A549 (cell line): Measurements from ENCODE around the gene AMDHD2. TPM values are rescaled to one million over a fixed set of nuclear protein-coding genes. Genes with fewer than 3 reads are reported as not detected.

ENCODE experiments used
- BHLHE40 ChIP-seq: IDR thresholded peaks from 2 replicates; pipeline ENCODE4 v1.6.1; 2012; ENCODE audit warnings: low read depth, low read length, inconsistent platforms
- CBX8 ChIP-seq: fragments of 200-600 bp; sonication (generic); IDR thresholded peaks from 2 replicates; pipeline ENCODE4 v1.6.1; 2016
- CHD4 ChIP-seq: fragments of 200-600 bp; sonication (generic); IDR thresholded peaks from 2 replicates; pipeline ENCODE4 v1.6.1; 2016; ENCODE audit warnings: antibody characterized with exemption, mild to moderate bottlenecking, borderline replicate concordance
- EHF ChIP-seq: fragments of 250-450 bp; sonication (Bioruptor Pico); IDR thresholded peaks from 2 replicates; pipeline ENCODE4 v1.5.0; 2020; ENCODE audit warnings: mild to moderate bottlenecking
- FOSB ChIP-seq: fragments of 250-450 bp; sonication (Bioruptor Pico); IDR thresholded peaks from 2 replicates; pipeline ENCODE4 v1.5.0; 2020; ENCODE audit warnings: mild to moderate bottlenecking, moderate library complexity
- GATA3 ChIP-seq: IDR thresholded peaks from 2 replicates; pipeline ENCODE4 v1.6.1; 2012; ENCODE audit warnings: borderline replicate concordance
- HEYL ChIP-seq: fragments of 250-450 bp; sonication (Bioruptor Pico); IDR thresholded peaks from 2 replicates; pipeline ENCODE4 v1.8.0; 2021; ENCODE audit warnings: mild to moderate bottlenecking, moderate library complexity
- HOXA7 ChIP-seq: fragments of 250-450 bp; sonication (Bioruptor Pico); IDR thresholded peaks from 2 replicates; pipeline ENCODE4 v1.5.0; 2020; ENCODE audit warnings: mild to moderate bottlenecking, moderate library complexity
- JUNB ChIP-seq: fragments of >200 bp; sonication (Bioruptor Twin); formaldehyde crosslinking; IDR thresholded peaks from 2 replicates; pipeline ENCODE4 v1.6.1; 2016
- MYC ChIP-seq: IDR thresholded peaks from 2 replicates; pipeline ENCODE4 v1.6.1; 2012; ENCODE audit warnings: mild to moderate bottlenecking, inconsistent platforms, low read length, improper control_type of control experiment, borderline replicate concordance
- POLR2AphosphoS2 ChIP-seq: conservative IDR thresholded peaks from 2 replicates; pipeline ENCODE4 v1.6.1; 2012; ENCODE audit warnings: low read length, improper control_type of control experiment, inconsistent platforms
- RARB ChIP-seq: fragments of 250-450 bp; sonication (Bioruptor Pico); IDR thresholded peaks from 2 replicates; pipeline ENCODE4 v1.8.0; 2021; ENCODE audit warnings: mild to moderate bottlenecking, moderate library complexity
- RFX5 ChIP-seq: fragments of 450-650 bp; IDR thresholded peaks from 2 replicates; pipeline ENCODE4 v1.7.1; 2014; ENCODE audit warnings: antibody characterized with exemption, mild to moderate bottlenecking, moderate library complexity
- SMC3 ChIP-seq: fragments of >200 bp; sonication (Bioruptor Twin); formaldehyde crosslinking; IDR thresholded peaks from 3 replicates; pipeline ENCODE4 v1.6.1; 2018; ENCODE audit warnings: inconsistent platforms
- SREBF2 ChIP-seq: fragments of 450-650 bp; IDR thresholded peaks from 2 replicates; pipeline ENCODE4 v1.6.1; 2014; ENCODE audit warnings: mild to moderate bottlenecking, moderate library complexity
- ZNF302 ChIP-seq: fragments of 250-450 bp; sonication (Bioruptor Pico); IDR thresholded peaks from 2 replicates; pipeline ENCODE4 v1.9.0; 2021; ENCODE audit warnings: inconsistent platforms, mild to moderate bottlenecking, moderate library complexity
- ZSCAN20 ChIP-seq: fragments of 250-450 bp; sonication (Bioruptor Pico); IDR thresholded peaks from 2 replicates; pipeline ENCODE4 v1.8.0; 2022; ENCODE audit warnings: mild to moderate bottlenecking, moderate library complexity
- polyA plus RNA-seq, 4 experiments: library from polyadenylated mRNA; depleted of rRNA in 3 of 4; stranded (reverse); fragments of >200 nt; fragmentation: RNase III in 1 of 4; extraction: RNeasy Plus Mini Kit Qiagen cat#74134 plus additional on column Dnase treatment in 1 of 4; gene quantifications; 2 replicates in 3 of 4; 3 replicates in 1 of 4; pipeline ENCODE4 v1.2.3, GENCODE V29; 2011 to 2017
- TF ChIP-seq, protein P1 (sequence below): fragments of 200-600 bp; sonication (generic); IDR thresholded peaks from 2 replicates; pipeline ENCODE4 v1.6.1; 2016; ENCODE audit warnings: antibody characterized with exemption, mild to moderate bottlenecking, moderate library complexity
- TF ChIP-seq, protein P2 (sequence below): fragments of 250-450 bp; sonication (Bioruptor Pico); IDR thresholded peaks from 2 replicates; pipeline ENCODE4 v1.5.0; 2021; ENCODE audit warnings: mild to moderate bottlenecking, moderate library complexity, borderline replicate concordance
- TF ChIP-seq, protein P3 (sequence below): IDR thresholded peaks from 2 replicates; pipeline ENCODE4 v1.6.1; 2012; ENCODE audit warnings: low read depth, borderline replicate concordance
- TF ChIP-seq, protein P4 (sequence below): fragments of >200 bp; sonication (Bioruptor Twin); formaldehyde crosslinking; IDR thresholded peaks from 3 replicates; pipeline ENCODE4 v1.5.1; 2016

The AMDHD2 gene
- polyA plus RNA-seq, 2 of the 4 experiments (the other 2 are of a cell fraction), result 6.6 to 28.8 TPM

DNA sequence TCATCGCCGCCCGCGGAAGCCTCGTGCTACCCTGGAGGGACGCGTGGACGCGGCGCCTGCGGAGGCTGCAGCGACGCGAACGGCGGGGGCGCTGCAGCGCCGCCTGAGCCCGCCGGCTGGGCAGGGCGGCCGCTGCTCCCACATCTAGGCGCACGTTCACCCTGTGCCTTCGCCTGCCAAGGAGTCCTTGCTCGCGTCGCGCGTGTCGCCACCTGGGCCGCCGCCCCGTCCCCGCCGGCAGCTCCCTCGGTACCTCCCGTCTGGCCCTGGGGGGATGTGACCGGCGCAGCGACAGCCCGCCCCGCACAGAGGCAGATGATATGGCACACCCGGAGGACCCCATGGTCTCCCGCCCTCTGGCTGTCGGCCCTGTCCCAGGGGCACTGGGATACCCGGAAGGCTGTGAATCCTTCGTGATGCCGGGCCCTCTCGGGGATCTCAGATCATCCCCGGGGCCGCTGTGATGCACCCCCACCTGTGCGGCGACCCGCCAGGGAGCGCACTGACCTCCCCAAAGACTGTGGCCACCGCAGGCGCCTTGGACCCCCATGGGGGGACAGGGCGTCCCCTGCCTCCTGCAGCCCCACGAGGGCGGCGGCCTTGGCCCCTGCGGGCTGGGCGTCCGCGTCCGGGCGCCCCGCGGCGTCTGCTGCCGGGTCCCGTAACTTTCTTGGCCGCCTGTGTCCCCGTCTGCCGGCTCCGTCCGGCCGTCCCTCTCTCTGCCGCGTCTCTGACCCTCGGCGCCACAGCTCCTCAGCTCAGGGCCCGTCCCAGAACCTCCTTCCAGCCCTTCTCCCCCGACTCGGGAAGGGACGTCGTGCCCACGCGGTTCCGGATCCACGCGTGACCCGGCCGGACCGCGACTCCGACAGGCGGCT is 45.9 kb upstream of the AMDHD2 start (continued):
- TF ChIP-seq SMC3, result no peak
- TF ChIP-seq, protein P1, sequence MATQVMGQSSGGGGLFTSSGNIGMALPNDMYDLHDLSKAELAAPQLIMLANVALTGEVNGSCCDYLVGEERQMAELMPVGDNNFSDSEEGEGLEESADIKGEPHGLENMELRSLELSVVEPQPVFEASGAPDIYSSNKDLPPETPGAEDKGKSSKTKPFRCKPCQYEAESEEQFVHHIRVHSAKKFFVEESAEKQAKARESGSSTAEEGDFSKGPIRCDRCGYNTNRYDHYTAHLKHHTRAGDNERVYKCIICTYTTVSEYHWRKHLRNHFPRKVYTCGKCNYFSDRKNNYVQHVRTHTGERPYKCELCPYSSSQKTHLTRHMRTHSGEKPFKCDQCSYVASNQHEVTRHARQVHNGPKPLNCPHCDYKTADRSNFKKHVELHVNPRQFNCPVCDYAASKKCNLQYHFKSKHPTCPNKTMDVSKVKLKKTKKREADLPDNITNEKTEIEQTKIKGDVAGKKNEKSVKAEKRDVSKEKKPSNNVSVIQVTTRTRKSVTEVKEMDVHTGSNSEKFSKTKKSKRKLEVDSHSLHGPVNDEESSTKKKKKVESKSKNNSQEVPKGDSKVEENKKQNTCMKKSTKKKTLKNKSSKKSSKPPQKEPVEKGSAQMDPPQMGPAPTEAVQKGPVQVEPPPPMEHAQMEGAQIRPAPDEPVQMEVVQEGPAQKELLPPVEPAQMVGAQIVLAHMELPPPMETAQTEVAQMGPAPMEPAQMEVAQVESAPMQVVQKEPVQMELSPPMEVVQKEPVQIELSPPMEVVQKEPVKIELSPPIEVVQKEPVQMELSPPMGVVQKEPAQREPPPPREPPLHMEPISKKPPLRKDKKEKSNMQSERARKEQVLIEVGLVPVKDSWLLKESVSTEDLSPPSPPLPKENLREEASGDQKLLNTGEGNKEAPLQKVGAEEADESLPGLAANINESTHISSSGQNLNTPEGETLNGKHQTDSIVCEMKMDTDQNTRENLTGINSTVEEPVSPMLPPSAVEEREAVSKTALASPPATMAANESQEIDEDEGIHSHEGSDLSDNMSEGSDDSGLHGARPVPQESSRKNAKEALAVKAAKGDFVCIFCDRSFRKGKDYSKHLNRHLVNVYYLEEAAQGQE, result no peak
- TF ChIP-seq ZNF302 (CRISPR knock-in tag), result no peak
- no peak for TF ChIP-seq CBX8
- no peak for TF ChIP-seq SREBF2
- no peak for TF ChIP-seq RARB (CRISPR knock-in tag)
- TF ChIP-seq, protein P2, sequence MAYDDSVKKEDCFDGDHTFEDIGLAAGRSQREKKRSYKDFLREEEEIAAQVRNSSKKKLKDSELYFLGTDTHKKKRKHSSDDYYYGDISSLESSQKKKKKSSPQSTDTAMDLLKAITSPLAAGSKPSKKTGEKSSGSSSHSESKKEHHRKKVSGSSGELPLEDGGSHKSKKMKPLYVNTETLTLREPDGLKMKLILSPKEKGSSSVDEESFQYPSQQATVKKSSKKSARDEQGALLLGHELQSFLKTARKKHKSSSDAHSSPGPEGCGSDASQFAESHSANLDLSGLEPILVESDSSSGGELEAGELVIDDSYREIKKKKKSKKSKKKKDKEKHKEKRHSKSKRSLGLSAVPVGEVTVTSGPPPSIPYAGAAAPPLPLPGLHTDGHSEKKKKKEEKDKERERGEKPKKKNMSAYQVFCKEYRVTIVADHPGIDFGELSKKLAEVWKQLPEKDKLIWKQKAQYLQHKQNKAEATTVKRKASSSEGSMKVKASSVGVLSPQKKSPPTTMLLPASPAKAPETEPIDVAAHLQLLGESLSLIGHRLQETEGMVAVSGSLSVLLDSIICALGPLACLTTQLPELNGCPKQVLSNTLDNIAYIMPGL (CRISPR knock-in tag), result no peak
- no peak for TF ChIP-seq RFX5
- no peak for TF ChIP-seq GATA3
- peak; percentile 68; the same call in 1 of the 2 replicates for TF ChIP-seq MYC
- TF ChIP-seq ZSCAN20 (CRISPR knock-in tag), result no peak
- TF ChIP-seq CHD4, result no peak
- TF ChIP-seq HEYL (CRISPR knock-in tag), result no peak
- no peak for TF ChIP-seq HOXA7
- TF ChIP-seq, protein P3, sequence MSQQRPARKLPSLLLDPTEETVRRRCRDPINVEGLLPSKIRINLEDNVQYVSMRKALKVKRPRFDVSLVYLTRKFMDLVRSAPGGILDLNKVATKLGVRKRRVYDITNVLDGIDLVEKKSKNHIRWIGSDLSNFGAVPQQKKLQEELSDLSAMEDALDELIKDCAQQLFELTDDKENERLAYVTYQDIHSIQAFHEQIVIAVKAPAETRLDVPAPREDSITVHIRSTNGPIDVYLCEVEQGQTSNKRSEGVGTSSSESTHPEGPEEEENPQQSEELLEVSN, result peak; percentile 65; the same call in 1 of the 2 replicates
- TF ChIP-seq EHF (CRISPR knock-in tag), result no peak
- TF ChIP-seq, protein P4, sequence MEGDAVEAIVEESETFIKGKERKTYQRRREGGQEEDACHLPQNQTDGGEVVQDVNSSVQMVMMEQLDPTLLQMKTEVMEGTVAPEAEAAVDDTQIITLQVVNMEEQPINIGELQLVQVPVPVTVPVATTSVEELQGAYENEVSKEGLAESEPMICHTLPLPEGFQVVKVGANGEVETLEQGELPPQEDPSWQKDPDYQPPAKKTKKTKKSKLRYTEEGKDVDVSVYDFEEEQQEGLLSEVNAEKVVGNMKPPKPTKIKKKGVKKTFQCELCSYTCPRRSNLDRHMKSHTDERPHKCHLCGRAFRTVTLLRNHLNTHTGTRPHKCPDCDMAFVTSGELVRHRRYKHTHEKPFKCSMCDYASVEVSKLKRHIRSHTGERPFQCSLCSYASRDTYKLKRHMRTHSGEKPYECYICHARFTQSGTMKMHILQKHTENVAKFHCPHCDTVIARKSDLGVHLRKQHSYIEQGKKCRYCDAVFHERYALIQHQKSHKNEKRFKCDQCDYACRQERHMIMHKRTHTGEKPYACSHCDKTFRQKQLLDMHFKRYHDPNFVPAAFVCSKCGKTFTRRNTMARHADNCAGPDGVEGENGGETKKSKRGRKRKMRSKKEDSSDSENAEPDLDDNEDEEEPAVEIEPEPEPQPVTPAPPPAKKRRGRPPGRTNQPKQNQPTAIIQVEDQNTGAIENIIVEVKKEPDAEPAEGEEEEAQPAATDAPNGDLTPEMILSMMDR, result peak; percentile 75
- no peak for TF ChIP-seq BHLHE40
- TF ChIP-seq POLR2AphosphoS2, result no peak
- TF ChIP-seq FOSB (CRISPR knock-in tag), result no peak
- TF ChIP-seq JUNB, result no peak
